DOHH2 (cell line): ENCODE data around the gene NECAP2.

ENCODE experiments used
- CTCF ChIP-seq: fragments of 200-600 bp; sonication (generic); IDR thresholded peaks from one replicate; pipeline ENCODE4 v1.5.1; 2014; ENCODE audit warnings: antibody characterized with exemption, mild to moderate bottlenecking, low read depth, low read length; ENCODE audit not compliant: poor library complexity, severe bottlenecking
- EZH2phosphoT487 ChIP-seq: fragments of 200-600 bp; sonication (generic); IDR thresholded peaks from 2 replicates; pipeline ENCODE4 v1.6.1; 2017; ENCODE audit warnings: borderline replicate concordance, mild to moderate bottlenecking, antibody characterized with exemption, low read length, moderate library complexity, mixed read lengths

- TF ChIP-seq CTCF: no peak
- TF ChIP-seq EZH2phosphoT487: no peak
Observed at GRCh38 chr1:16503494-16503893, 63.0 kb downstream of the NECAP2 start.
